Activated naive CD4-positive, alpha-beta T cell treated with anti-CD3 and anti-CD28 coated beads, Interleukin-2, amount 10 ng/mL, durations not matched to agents 7 days and 5 days (primary cell): ENCODE measurements around the gene ARPP21.

Experiments
- CTCF ChIA-PET: fragments of 350-600 bp; sonication (Branson Sonifier 250); formaldehyde crosslinking; loops from one replicate; lab custom pipeline; 2021; ENCODE audit warnings: antibody characterized with exemption; lab: Charles Lee
- DNase-seq: peaks from one replicate; pipeline ENCODE4 v3.0.0-alpha.2; 2020
- H3K27ac Mint-ChIP-seq: one replicate; pipeline ENCODE4 v1.8.0; 2021; ENCODE audit warnings: mild to moderate bottlenecking, moderate library complexity, mixed read lengths
- H3K27me3 Mint-ChIP-seq: one replicate; pipeline ENCODE4 v1.8.0; 2021; ENCODE audit warnings: mild to moderate bottlenecking, mixed read lengths
- H3K36me3 Mint-ChIP-seq: one replicate; pipeline ENCODE4 v1.8.0; 2021; ENCODE audit warnings: mixed read lengths
- H3K4me1 Mint-ChIP-seq: one replicate; pipeline ENCODE4 v1.8.0; 2021; ENCODE audit warnings: mixed read lengths
- H3K4me3 Mint-ChIP-seq: one replicate; pipeline ENCODE4 v1.8.0; 2021; ENCODE audit warnings: mild to moderate bottlenecking, moderate library complexity, mixed read lengths
- H3K9me3 Mint-ChIP-seq: one replicate; pipeline ENCODE4 v1.8.0; 2021; ENCODE audit warnings: mixed read lengths

Gene ARPP21

DNA sequence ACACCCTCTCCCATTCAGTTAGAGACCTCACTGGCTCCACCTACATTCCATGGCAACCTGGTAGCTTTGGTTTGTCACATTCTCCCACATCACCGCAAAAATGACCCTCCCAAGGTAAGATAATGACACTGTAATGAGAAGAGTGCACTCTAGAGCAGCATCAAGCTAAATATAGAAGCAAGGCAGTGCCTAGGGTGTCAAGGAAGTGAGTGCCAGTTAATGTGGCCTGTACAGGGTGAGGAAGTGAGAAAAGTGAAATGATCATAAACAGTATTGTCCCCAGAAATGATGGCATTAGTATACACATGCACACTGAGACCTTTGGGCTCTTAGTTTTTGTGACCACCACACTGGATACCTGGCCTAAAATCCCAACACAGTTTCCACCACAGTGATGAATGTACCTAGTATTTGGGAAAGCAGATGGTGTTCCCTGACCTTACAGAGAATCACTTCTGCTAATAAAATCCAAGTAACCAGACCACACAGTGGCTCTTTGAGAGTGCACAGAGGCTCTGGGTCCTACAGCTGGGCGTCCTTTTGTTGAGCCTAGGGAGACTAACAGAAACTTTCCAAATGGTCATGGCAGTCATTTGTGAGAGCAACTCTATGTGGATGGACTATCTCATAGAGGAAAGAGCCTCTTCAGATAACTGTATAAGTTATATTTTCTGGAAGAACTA lies 106.6 kb downstream of the ARPP21 start:
- H3K4me3 Mint-ChIP-seq = no peak overlapping the region
- no peak overlapping the region for H3K27ac Mint-ChIP-seq
- no peaks in the 10 kb centered on the region for H3K36me3 Mint-ChIP-seq
- H3K27me3 Mint-ChIP-seq = peaks cover 4% of the 10 kb centered on the region
- DNase-seq = no peak
- CTCF ChIA-PET = no interaction called here
- H3K9me3 Mint-ChIP-seq = peaks cover 1% of the 10 kb centered on the region
- H3K4me1 Mint-ChIP-seq = no peaks in the 10 kb centered on the region

DNA sequence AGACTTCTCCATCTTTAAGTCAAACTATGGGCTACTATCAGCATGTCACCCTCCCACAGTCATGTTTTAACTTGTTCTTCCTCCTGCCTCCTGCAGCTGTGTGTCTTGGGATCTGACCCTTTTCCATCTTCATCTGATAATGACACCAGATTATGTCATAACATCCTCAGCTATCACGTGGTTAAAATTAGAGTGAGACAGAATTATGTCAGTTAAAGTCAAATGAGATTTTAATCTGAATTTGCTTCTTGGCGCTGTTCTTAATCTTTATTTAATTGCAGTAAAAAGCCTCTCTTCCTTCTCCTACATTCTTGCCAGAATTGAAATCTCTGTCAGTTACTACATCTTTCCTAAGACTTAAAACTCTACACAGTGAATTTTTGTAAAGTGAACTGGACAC lies 107.2 kb downstream of the ARPP21 start:
- H3K36me3 Mint-ChIP-seq = no peaks in the 10 kb centered on the region
- no peaks in the 10 kb centered on the region for H3K4me1 Mint-ChIP-seq
- H3K4me3 Mint-ChIP-seq = no peak overlapping the region
- no peak for DNase-seq
- CTCF ChIA-PET = no interaction called here
- no peak overlapping the region for H3K27ac Mint-ChIP-seq
- peaks cover 4% of the 10 kb centered on the region for H3K27me3 Mint-ChIP-seq
- peaks cover 1% of the 10 kb centered on the region for H3K9me3 Mint-ChIP-seq

DNA sequence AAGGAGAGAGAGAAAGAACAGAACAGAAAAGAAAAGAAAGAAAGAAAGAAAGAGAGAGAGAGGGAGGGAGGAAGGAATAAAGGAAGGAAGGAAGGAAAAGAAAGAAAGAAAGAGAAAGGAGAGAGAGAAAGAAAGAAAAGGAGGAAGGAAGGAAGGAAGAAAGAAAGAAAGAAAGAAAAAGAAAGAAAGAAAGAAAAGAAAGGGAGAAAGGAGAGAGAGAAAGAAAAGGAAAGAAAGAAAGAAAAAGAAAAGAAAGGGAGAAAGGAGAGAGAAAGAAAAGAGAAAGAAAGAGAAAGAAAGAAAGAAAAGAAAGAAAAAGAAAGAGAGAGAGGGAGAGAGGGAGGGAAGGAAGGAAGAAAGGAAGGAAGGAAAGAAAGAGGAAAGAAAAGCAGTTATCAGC lies 108.8 kb downstream of the ARPP21 start:
- CTCF ChIA-PET = no interaction called here
- no peak overlapping the region for H3K4me3 Mint-ChIP-seq

DNA sequence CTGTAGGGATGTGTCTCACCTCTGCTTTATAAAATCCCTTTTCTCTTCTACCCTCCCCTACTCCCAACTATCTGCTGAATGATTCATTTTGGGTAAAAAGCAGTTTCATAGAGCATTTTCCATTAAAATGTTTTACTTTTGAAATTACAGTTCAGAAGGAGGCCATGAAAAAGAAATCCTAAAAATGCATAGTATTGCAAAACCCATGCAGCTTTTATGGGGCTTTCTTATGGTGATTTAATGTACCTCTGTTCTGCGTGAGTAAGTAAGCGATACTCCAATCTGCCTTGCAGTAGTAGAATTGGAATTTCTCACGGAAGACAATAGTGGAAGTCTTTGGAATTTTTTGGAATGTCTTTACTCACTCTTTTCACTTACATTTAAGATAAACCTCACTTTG lies 111.9 kb downstream of the ARPP21 start:
- H3K27me3 Mint-ChIP-seq = peaks cover 4% of the 10 kb centered on the region
- CTCF ChIA-PET = no interaction called here
- no peaks in the 10 kb centered on the region for H3K36me3 Mint-ChIP-seq

More for the DNA sequence above, 108.8 kb downstream of the ARPP21 start:
- Mint-ChIP-seq H3K27me3 (peaks cover 4% of the 10 kb centered on the region), H3K27ac (no peak overlapping the region), H3K4me1 (no peaks in the 10 kb centered on the region), H3K36me3 (no peaks in the 10 kb centered on the region), H3K9me3 (peaks cover 1% of the 10 kb centered on the region)
- no peak for DNase-seq

DNA sequence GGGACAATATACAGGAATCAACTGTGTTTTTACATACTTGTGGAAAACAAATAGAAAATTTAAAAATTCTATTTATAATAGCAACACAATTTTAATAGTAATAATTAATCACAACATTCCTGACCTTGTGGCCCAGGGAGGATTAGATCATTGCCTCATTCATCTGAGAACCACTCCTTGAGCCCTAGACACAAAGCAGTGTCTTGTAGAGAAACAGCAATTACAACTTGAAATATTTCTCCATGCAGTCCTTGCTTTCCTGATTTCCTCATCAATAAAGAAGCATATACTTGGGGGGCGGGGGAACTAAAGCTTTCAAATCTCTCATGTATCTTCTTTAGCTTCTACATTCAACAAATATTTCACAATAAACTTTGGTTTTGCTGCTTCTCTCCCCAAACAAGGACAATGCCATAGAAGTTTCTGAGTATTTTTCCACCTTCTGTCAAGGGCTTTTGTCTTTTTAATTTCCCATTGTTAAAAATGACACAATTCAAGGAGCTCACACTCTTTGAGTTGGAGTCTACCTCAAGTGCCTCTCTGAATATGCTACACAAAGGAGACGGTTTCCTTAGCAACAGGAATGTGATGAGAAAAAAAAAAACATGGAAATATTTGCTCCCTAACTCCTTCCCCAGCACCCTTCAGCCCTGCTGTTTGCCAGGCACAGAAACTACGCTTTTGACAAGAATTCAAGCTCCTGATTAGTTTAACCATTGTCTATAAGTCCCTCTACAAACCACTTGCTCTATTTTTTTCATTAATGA lies 118.8 kb downstream of the ARPP21 start:
- CTCF ChIA-PET = no interaction called here
- no peak overlapping the region for H3K4me3 Mint-ChIP-seq
- H3K4me1 Mint-ChIP-seq = no peaks in the 10 kb centered on the region
- no peaks in the 10 kb centered on the region for H3K36me3 Mint-ChIP-seq
- no peak overlapping the region for H3K27ac Mint-ChIP-seq
- DNase-seq = no peak
- H3K27me3 Mint-ChIP-seq = no peaks in the 10 kb centered on the region
- no peaks in the 10 kb centered on the region for H3K9me3 Mint-ChIP-seq

More for the DNA sequence above, 111.9 kb downstream of the ARPP21 start:
- Mint-ChIP-seq H3K27ac (no peak overlapping the region), H3K9me3 (peaks cover 1% of the 10 kb centered on the region), H3K4me1 (no peaks in the 10 kb centered on the region), H3K4me3 (no peak overlapping the region)
- DNase-seq = no peak

DNA sequence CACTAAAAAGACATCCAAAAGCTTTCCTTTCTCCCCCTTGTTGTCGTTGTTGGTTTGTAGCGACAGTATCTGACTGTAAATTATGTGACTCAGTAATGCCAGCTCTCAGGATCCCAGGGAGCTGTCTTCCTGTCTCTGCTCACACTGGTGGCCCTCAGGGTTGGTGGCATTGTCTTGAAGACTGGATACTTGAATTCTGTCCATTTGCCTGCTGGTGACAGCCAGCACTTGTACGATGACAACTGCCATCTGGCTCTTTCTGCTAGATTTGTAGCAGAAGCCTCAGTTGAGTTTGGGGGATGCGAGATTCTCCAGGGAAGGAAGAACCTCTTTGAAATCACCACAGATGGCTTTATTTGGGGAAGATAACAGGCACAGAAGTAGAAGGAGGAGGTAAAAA lies 120.8 kb downstream of the ARPP21 start:
- no peaks in the 10 kb centered on the region for H3K4me1 Mint-ChIP-seq
- CTCF ChIA-PET = no interaction called here
- no peaks in the 10 kb centered on the region for H3K36me3 Mint-ChIP-seq
- no peak overlapping the region for H3K27ac Mint-ChIP-seq
- H3K9me3 Mint-ChIP-seq = no peaks in the 10 kb centered on the region
- no peak for DNase-seq
- H3K4me3 Mint-ChIP-seq = no peak overlapping the region
- H3K27me3 Mint-ChIP-seq = no peaks in the 10 kb centered on the region

DNA sequence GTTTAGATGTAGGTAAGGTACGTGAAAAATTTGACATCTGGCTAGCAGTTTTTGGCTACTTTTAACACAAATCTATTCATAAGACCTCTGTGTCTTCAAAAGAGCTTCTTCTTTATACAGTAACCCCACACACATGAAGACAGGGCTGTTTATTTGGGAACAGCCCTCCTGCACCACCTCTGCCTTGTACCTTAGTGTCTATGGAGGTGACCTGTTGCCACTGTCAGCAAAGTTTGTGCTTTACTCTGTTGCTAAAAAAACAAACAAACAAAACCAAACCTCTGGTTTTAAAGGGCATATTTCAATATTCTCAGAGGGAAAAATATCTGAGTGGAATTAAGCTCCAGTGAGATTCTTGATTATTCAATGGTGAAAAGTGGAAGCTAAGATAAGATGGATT lies 122.0 kb downstream of the ARPP21 start:
- Mint-ChIP-seq H3K9me3 (no peaks in the 10 kb centered on the region), H3K27me3 (no peaks in the 10 kb centered on the region), H3K27ac (no peak overlapping the region), H3K4me1 (no peaks in the 10 kb centered on the region), H3K36me3 (no peaks in the 10 kb centered on the region), H3K4me3 (no peak overlapping the region)
- CTCF ChIA-PET = no interaction called here
- no peak for DNase-seq

DNA sequence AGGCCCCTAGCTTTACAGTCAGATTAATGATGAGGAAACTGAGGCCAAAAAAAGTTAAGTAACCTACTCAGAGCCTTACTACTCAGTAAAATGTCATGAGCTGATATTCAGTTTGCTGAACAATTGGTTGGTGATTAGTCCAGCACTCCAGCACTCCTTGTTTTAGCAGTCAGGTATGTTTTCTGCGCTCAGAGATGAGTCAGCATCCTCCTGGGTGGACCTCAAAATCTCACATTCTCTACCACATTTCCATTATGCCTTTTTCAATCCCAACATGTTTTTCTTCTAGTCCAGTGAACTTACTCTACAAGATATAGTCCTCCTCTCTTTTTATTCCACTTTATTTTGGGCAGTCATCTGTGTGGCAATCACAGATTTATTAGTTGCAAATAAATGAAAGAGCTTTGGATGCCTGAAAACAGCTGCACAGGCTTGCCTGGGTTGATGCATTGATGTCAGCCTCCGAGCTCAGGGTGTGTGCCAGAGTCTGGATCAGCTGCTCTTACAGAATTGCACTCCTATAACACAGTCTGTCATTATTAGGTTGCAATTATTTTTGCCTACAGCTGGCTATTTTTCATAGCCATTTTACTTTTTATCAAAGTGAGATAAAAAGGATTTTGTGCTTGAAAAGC lies 133.2 kb downstream of the ARPP21 start:
- Mint-ChIP-seq H3K36me3 (no peaks in the 10 kb centered on the region), H3K9me3 (no peaks in the 10 kb centered on the region), H3K4me3 (no peak overlapping the region), H3K27ac (no peak overlapping the region), H3K4me1 (no peaks in the 10 kb centered on the region), H3K27me3 (no peaks in the 10 kb centered on the region)
- CTCF ChIA-PET = interaction anchor here (0.7 kb wide), 1 partner anchor 18 kb away, joined by 3 read pairs; no protein-coding TSS in a partner anchor
- no peak for DNase-seq

DNA sequence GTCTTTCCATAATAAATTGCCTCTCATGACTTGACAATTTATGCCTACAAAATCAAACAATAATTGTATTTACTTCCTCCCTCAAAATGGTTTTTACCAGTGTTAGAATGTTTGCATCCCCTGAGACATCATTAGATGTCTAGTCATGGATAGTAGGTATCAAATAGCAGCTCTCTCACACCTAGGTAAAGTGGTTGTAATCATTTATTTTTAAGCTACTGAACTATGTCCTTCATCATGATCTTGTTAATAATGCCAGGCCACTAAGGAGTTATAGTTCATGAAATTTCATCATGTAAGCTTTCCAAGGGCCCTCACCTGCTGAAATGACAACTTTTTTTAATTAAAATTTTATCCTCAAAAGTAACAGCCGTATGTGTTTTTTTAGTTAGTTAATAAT lies 134.1 kb downstream of the ARPP21 start:
- Mint-ChIP-seq H3K27ac (no peak overlapping the region), H3K36me3 (no peaks in the 10 kb centered on the region), H3K4me1 (no peaks in the 10 kb centered on the region), H3K27me3 (no peaks in the 10 kb centered on the region), H3K4me3 (no peak overlapping the region), H3K9me3 (no peaks in the 10 kb centered on the region)
- CTCF ChIA-PET = no interaction called here
- DNase-seq = no peak

DNA sequence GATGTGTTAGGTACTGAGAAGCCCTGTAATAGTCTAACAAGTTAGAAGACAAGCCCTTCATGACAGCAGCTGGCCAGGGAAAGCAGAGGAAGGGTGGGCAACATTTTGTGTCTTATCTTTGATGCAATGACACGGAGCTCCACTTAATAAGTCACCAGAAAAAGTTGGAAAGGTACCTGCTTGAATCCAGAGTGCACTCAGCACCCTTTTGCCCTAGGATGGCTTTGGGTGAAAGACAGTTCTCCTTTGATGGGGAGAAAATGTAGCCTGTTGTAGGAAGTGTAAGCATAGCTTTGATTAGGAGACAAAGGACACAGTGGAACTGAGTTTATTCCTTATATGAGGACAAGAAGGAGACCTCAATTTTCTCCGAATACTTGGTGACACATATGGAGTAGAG lies 137.0 kb downstream of the ARPP21 start:
- H3K4me3 Mint-ChIP-seq = no peak overlapping the region
- no peaks in the 10 kb centered on the region for H3K27me3 Mint-ChIP-seq
- no peak for DNase-seq
- H3K36me3 Mint-ChIP-seq = no peaks in the 10 kb centered on the region
- no peaks in the 10 kb centered on the region for H3K4me1 Mint-ChIP-seq
- CTCF ChIA-PET = no interaction called here
- no peak overlapping the region for H3K27ac Mint-ChIP-seq
- H3K9me3 Mint-ChIP-seq = no peaks in the 10 kb centered on the region

DNA sequence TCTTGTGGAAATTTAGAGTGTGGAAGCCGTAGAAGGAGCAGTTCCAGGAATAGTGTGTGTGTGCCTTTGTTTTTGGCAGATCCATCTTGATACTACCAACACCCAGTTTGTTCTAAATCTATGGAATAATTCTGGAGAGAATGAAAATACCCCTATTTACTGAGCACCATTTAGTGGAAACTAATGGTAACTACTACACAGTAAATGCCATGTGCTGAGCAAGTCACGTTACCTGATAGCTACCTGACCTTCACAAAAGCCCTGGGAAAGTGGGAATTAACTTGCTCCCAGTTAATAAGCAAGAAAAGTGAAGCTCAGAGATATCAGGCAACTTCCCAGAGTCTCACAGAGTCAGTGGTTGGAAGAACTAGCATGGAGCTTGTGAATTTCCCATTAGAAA lies 137.7 kb downstream of the ARPP21 start:
- Mint-ChIP-seq H3K36me3 (no peaks in the 10 kb centered on the region), H3K4me1 (no peaks in the 10 kb centered on the region), H3K27ac (no peak overlapping the region), H3K4me3 (no peak overlapping the region), H3K27me3 (no peaks in the 10 kb centered on the region), H3K9me3 (no peaks in the 10 kb centered on the region)
- CTCF ChIA-PET = no interaction called here
- no peak for DNase-seq

DNA sequence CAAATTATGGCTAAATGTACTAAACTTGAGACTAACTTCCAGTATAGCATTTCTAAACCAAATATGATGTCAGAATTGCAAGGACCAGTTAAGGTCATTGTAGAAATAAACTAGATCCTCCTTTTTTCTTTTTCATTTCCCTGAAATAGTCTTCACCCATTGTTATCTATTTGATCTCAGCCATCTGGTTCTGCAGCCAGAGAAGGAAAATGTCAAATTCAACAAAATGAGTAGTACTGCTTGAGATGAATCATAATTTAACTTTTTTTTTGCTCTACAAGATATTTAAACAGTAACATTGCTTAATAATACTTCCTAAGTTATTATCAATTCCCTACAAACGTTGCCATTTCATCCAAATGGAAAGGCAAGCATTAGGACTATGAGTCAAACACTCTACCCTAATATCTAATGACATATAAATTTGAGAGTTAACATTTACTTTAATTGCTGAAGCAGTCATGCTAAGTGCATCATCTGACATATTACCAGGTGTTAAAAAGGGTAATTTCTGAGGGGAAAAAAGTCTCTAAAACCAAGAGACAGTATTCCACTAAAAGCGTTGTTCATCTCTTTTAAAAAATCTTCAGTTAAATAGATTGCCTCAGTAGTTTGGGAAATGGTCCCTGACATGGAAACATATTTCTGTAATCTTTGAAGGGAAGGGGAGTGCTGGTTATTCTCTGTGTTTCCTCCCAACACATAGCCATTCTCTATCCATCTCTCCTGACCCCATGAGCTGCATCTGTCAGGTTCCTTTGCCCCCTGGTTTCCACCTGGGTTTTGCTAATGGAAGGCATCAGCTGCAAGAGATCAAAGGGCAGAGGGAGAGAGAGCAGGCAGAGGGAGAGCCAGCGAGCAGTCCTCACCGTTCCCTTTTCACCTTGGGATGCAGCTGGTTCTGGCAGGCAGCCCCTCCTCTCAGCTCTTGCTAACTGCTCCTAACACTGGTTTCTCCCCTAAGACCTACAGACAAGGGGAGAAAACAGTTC lies 138.5 kb downstream of the ARPP21 start:
- Mint-ChIP-seq H3K27ac (no peak overlapping the region), H3K27me3 (no peaks in the 10 kb centered on the region), H3K36me3 (no peaks in the 10 kb centered on the region), H3K9me3 (no peaks in the 10 kb centered on the region), H3K4me3 (no peak overlapping the region), H3K4me1 (no peaks in the 10 kb centered on the region)
- CTCF ChIA-PET = no interaction called here
- DNase-seq = no peak

DNA sequence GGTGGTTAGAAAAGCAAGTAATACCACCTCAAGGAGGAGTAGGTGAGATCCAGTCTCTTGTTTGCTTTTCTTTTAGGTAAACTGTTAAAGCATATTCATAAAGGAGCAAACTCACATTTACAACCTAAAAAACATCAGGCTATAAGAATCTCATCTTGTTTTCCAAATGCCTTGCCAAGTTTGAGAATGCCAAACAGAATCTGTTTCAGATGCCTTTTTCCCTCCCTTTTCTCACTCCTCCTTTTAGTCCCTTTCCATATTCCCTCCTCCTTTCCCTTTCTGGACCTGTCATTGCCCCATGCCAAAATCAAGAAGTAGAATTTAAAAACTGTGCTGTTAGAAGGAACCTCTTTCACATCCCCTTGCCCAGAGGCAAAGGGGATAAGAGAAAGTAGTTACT lies 140.3 kb downstream of the ARPP21 start:
- Mint-ChIP-seq H3K27me3 (no peaks in the 10 kb centered on the region), H3K27ac (no peak overlapping the region), H3K36me3 (no peaks in the 10 kb centered on the region), H3K4me3 (no peak overlapping the region), H3K9me3 (no peaks in the 10 kb centered on the region), H3K4me1 (no peaks in the 10 kb centered on the region)
- DNase-seq = no peak
- CTCF ChIA-PET = no interaction called here

DNA sequence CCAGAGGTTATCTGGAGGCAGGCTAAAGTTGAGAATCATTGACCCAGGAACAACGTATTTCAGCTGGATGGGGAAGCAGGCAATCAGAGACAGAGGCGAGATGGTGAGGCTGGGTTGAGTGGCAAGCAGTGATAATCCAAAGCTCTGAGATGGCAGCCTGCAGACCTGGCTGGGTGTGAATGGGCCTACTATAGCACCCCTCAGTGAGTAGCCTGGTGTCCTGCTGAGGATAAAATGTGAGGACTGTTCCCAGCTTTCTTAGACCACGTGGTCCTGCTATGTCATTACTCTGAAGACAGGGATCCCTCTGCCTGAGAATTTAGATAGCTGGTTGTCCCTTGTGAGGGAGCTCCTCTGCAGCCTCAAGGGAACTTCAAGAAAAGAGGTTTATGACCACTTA lies 141.5 kb downstream of the ARPP21 start:
- Mint-ChIP-seq H3K9me3 (no peaks in the 10 kb centered on the region), H3K27ac (no peak overlapping the region), H3K4me1 (no peaks in the 10 kb centered on the region), H3K36me3 (no peaks in the 10 kb centered on the region), H3K4me3 (no peak overlapping the region), H3K27me3 (no peaks in the 10 kb centered on the region)
- no peak for DNase-seq
- CTCF ChIA-PET = no interaction called here
